CD14-positive monocyte (primary cell): ENCODE measurements around the gene SEZ6L2. TPM values are rescaled to one million over a fixed set of nuclear protein-coding genes. Genes with fewer than 3 reads are reported as not detected.

Source experiments
- DNase-seq, 3 donors: peaks; one replicate each; pipeline ENCODE4 v3.0.0-alpha.2; 2011 to 2022
- H2AFZ ChIP-seq: 2 replicates; pipeline ENCODE4 v1.6.0; 2012; ENCODE audit warnings: mild to moderate bottlenecking, low read depth, low read length, inconsistent platforms; ENCODE audit not compliant: insufficient read depth, poor library complexity, severe bottlenecking
- H3K27ac ChIP-seq, 2 donors: 1 replicate in 1 of 2; 2 replicates in 1 of 2; pipeline ENCODE4 v1.5.1; 2012 to 2013; ENCODE audit warnings: low read length in 2 of 2, control low read depth in 1 of 2, inconsistent platforms in 1 of 2, low read depth in 1 of 2, mild to moderate bottlenecking in 1 of 2
- H3K27me3 ChIP-seq, 2 donors: one replicate each; pipeline versions ENCODE4 v1.6.0 to v1.6.1; 2011 to 2013; ENCODE audit warnings: low read length in 2 of 2; ENCODE audit not compliant: control insufficient read depth in 2 of 2, insufficient read depth in 2 of 2
- H3K36me3 ChIP-seq, 2 donors: replicated peaks in 1 of 2; 1 replicate in 1 of 2; 2 replicates in 1 of 2; pipeline versions ENCODE4 v1.5.1 to v1.6.1; 2012 to 2013; ENCODE audit warnings: low read length in 2 of 2, control low read depth in 1 of 2, inconsistent platforms in 1 of 2, mild to moderate bottlenecking in 1 of 2; ENCODE audit not compliant: insufficient read depth in 2 of 2, control insufficient read depth in 1 of 2
- H3K4me1 ChIP-seq, 2 donors: 1 replicate in 1 of 2; 2 replicates in 1 of 2; pipeline versions ENCODE4 v1.5.1 to v1.6.1; 2012 to 2013; ENCODE audit warnings: low read length in 2 of 2, control low read depth in 1 of 2, inconsistent platforms in 1 of 2, mild to moderate bottlenecking in 1 of 2, moderate library complexity in 1 of 2; ENCODE audit not compliant: insufficient read depth in 2 of 2, control insufficient read depth in 1 of 2
- H3K4me2 ChIP-seq: replicated peaks from 2 replicates; pipeline ENCODE3; 2012; ENCODE audit warnings: low read length, moderate library complexity, mild to moderate bottlenecking; ENCODE audit not compliant: poor library complexity, severe bottlenecking; ENCODE audit errors: extremely low read depth
- H3K4me3 ChIP-seq, 3 experiments: fragments of 200-600 bp in 1 of 3; sonication (generic) in 1 of 3; replicated peaks in 1 of 3; 1 replicate in 2 of 3; 2 replicates in 1 of 3; pipeline ENCODE4 v1.5.1; 2011 to 2013; ENCODE audit warnings: low read length in 3 of 3, mild to moderate bottlenecking in 3 of 3, control low read depth in 2 of 3, low read depth in 2 of 3, inconsistent platforms in 1 of 3, moderate library complexity in 1 of 3
- H3K79me2 ChIP-seq: 2 replicates; pipeline ENCODE4 v1.6.0; 2012; ENCODE audit warnings: mild to moderate bottlenecking, control low read depth, inconsistent platforms, low read length, moderate library complexity; ENCODE audit not compliant: insufficient read depth
- H3K9ac ChIP-seq: 2 replicates; pipeline ENCODE4 v1.6.0; 2017; ENCODE audit warnings: low read length, mild to moderate bottlenecking; ENCODE audit not compliant: insufficient read depth, poor library complexity, severe bottlenecking
- H3K9me3 ChIP-seq, 2 donors: replicated peaks in 1 of 2; 1 replicate in 1 of 2; 2 replicates in 1 of 2; pipeline versions ENCODE4 v1.5.1 to v1.6.1; 2012 to 2013; ENCODE audit warnings: low read length in 2 of 2, control low read depth in 1 of 2; ENCODE audit not compliant: control insufficient read depth in 1 of 2, insufficient read depth in 1 of 2
- H4K20me1 ChIP-seq: 2 replicates; pipeline ENCODE4 v1.6.0; 2012; ENCODE audit warnings: mild to moderate bottlenecking, low read length, control low read depth, moderate library complexity; ENCODE audit not compliant: insufficient read depth
- H3K27ac Mint-ChIP-seq, 7 donors: one replicate each; pipeline ENCODE4 v1.8.0; 2020; ENCODE audit warnings: mild to moderate bottlenecking in 7 of 7, mixed read lengths in 7 of 7, moderate library complexity in 6 of 7, inconsistent platforms in 2 of 7
- H3K27me3 Mint-ChIP-seq, 3 donors: one replicate each; pipeline ENCODE4 v1.8.0; 2021 to 2022; ENCODE audit warnings: low read depth in 3 of 3, mild to moderate bottlenecking in 3 of 3, mixed read lengths in 3 of 3, moderate library complexity in 3 of 3, inconsistent platforms in 1 of 3
- H3K36me3 Mint-ChIP-seq, 2 donors: one replicate each; pipeline ENCODE4 v1.8.0; 2020; ENCODE audit warnings: mixed read lengths in 2 of 2, inconsistent platforms in 1 of 2, mild to moderate bottlenecking in 1 of 2
- H3K4me1 Mint-ChIP-seq: one replicate; pipeline ENCODE4 v1.8.0; 2020; ENCODE audit warnings: mild to moderate bottlenecking, mixed read lengths
- H3K4me3 Mint-ChIP-seq, 2 donors: one replicate each; pipeline ENCODE4 v1.8.0; 2020; ENCODE audit warnings: mild to moderate bottlenecking in 2 of 2, mixed read lengths in 2 of 2, moderate library complexity in 1 of 2
- H3K9me3 Mint-ChIP-seq, 7 donors: one replicate each; pipeline ENCODE4 v1.8.0; 2020 to 2022; ENCODE audit warnings: mixed read lengths in 7 of 7, mild to moderate bottlenecking in 6 of 7, moderate library complexity in 6 of 7, inconsistent platforms in 2 of 7
- CTCF ChIP-seq: fragments of 200-600 bp; IDR thresholded peaks from one replicate; pipeline ENCODE4 v1.8.0; 2022; ENCODE audit warnings: antibody characterized with exemption, mild to moderate bottlenecking
- WGBS: methylation state at CpG from one replicate; pipeline ENCODE4 v1.1.5; 2013; ENCODE audit warnings: missing lambda C conversion rate; ENCODE audit not compliant: insufficient coverage; 5-methylcytosine and 5-hydroxymethylcytosine counted together
- intact Hi-C, 2 donors: fragments of 100-400 bp; cut with micrococcal nuclease; formaldehyde crosslinking; loops; one replicate each; pipeline versions ENCODE4 v1.15.0 to v1.15.1; 2023
- polyA plus RNA-seq, 3 donors: library from polyadenylated mRNA; depleted of rRNA in 1 of 3; unstranded in 2 of 3; stranded (reverse) in 1 of 3; fragments of 300-500 nt in 2 of 3; fragments of >200 nt in 1 of 3; fragmentation: Illumina TruSeq in 2 of 3; gene quantifications; 1 replicate in 2 of 3; 2 replicates in 1 of 3; pipeline ENCODE4 v1.2.3, GENCODE V29; 2012 to 2021

SEZ6L2 gene
- polyA plus RNA-seq, 3 donors = not detected

- Histone ChIP-seq H3K27me3 (no peaks in the 10 kb centered on the region), H3K27ac (no peak overlapping the region), H3K4me3 (no peak overlapping the region), H3K9me3 (no peaks in the 10 kb centered on the region), H4K20me1 (peaks cover 22% of the 10 kb centered on the region), H3K4me1 (peaks cover 6 to 15% of the 10 kb centered on the region in 2 donors), H3K79me2 (peaks cover 15% of the 10 kb centered on the region), H2AFZ (no peak overlapping the region), H3K36me3 (peaks cover 30 to 34% of the 10 kb centered on the region in 2 donors), H3K9ac (no peak overlapping the region), H3K4me2 (no peak overlapping the region)
- TF ChIP-seq CTCF = no peak
- Mint-ChIP-seq H3K27me3 (peaks cover 0 to 3% (median 2%) of the 10 kb centered on the region in 3 donors), H3K4me3 (no peak overlapping the region), H3K9me3 (peaks cover 0 to under 1% (median 0%) of the 10 kb centered on the region in 7 donors), H3K4me1 (peaks cover 15% of the 10 kb centered on the region), H3K27ac (no peak overlapping the region), H3K36me3 (peaks cover 33 to 40% of the 10 kb centered on the region in 2 donors)
- 81% methylated on average over 5 of the region's 7 CpGs for WGBS
- no peak for DNase-seq
- intact Hi-C loops = no loop called here
These were observed 42.1 kb downstream of the SEZ6L2 start for GRCh38 chr16:29857133-29857760.

- Histone ChIP-seq H3K27me3 (no peaks in the 10 kb centered on the region), H2AFZ (no peak overlapping the region), H3K4me3 (no peak overlapping the region), H3K4me2 (no peak overlapping the region), H3K4me1 (no peaks in the 10 kb centered on the region), H3K27ac (no peak overlapping the region), H3K9me3 (no peaks in the 10 kb centered on the region), H3K36me3 (peaks cover 13 to 17% of the 10 kb centered on the region in 2 donors), H4K20me1 (peaks cover 12% of the 10 kb centered on the region), H3K79me2 (no peaks in the 10 kb centered on the region), H3K9ac (no peak overlapping the region)
- Mint-ChIP-seq H3K27me3 (peaks cover 0 to 4% (median 2%) of the 10 kb centered on the region in 3 donors), H3K9me3 (no peaks in the 10 kb centered on the region), H3K36me3 (peaks cover 21 to 32% of the 10 kb centered on the region in 2 donors), H3K4me3 (no peak overlapping the region), H3K27ac (peak overlapping the region in 1 of 7 donors; percentile 40), H3K4me1 (no peaks in the 10 kb centered on the region)
- DNase-seq = no peak
- WGBS = 100% methylated on average over 2 of the region's 5 CpGs
- intact Hi-C loops = no loop called here
- no peak for TF ChIP-seq CTCF
These were observed 44.7 kb downstream of the SEZ6L2 start for GRCh38 chr16:29854520-29855100.
